DMS53 (cell line): Measurements from ENCODE around the gene ADGRA1.
A peak's percentile ranks its signal among the peaks of the same experiment; 100 is the strongest.
"Not testable (repeated sequence)": the region's sequence is repeated elsewhere in the genome, so short reads cannot be mapped to it uniquely, and the experiment has no call there.

ENCODE experiments used
- DNase-seq: peaks from one replicate; lab custom pipeline; 2025; lab: John Stamatoyannopoulos, UW

The ADGRA1 gene

GRCh38 chr10:133127291-133128125 lies 39.8 kb downstream of the ADGRA1 start:
- DNase-seq, result peak; percentile 30

DNA sequence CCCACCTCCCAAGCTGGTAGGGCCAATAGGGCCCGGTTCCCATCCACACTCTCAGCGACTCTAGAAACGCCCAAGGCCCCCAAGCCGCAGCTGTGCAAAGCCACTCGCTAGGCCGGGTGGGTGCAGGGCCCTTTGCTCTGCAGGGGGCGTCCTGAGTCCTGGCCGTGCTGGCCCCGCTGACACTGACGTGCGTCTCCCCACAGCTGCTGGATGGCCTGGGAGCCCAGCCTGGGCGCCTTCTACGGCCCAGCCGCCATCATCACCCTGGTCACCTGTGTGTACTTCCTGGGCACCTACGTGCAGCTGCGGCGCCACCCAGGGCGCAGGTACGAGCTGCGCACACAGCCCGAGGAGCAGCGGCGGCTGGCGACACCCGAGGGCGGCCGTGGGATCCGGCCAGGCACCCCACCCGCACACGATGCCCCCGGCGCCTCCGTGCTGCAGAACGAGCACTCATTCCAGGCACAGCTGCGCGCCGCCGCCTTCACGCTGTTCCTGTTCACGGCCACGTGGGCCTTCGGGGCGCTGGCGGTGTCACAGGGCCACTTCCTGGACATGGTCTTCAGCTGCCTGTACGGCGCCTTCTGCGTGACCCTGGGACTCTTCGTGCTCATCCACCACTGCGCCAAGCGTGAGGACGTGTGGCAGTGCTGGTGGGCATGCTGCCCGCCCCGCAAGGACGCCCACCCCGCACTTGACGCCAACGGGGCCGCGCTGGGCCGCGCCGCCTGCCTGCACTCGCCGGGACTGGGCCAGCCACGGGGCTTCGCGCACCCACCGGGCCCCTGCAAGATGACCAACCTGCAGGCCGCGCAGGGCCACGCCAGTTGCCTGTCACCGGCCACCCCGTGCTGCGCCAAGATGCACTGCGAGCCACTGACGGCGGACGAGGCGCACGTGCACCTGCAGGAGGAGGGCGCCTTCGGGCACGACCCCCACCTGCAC lies 40.7 kb downstream of the ADGRA1 start:
- DNase-seq, result no peak

- no peak for DNase-seq
Measured at GRCh38 chr10:133129071-133129858, 41.5 kb downstream of the ADGRA1 start.

- no peak for DNase-seq
Measured at GRCh38 chr10:133129859-133130495, 42.3 kb downstream of the ADGRA1 start.

DNA sequence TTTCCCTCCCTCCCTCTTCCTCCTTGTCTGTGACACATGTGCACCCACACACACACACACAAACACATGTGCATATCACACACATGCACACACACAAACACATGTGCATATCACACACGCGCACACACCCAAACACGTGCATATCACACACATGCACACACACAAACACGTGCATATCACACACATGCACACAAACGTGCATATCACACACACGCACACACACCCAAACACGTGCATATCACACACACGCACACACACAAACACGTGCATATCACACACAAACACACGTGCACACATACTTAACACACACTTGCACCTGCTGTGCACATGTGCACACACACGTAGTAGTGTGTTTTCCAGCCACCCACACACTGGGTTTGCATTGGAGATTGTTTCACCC lies 42.9 kb downstream of the ADGRA1 start:
- DNase-seq, result no peak

GRCh38 chr10:133131053-133131452 lies 43.3 kb downstream of the ADGRA1 start:
- DNase-seq, result no peak

DNA sequence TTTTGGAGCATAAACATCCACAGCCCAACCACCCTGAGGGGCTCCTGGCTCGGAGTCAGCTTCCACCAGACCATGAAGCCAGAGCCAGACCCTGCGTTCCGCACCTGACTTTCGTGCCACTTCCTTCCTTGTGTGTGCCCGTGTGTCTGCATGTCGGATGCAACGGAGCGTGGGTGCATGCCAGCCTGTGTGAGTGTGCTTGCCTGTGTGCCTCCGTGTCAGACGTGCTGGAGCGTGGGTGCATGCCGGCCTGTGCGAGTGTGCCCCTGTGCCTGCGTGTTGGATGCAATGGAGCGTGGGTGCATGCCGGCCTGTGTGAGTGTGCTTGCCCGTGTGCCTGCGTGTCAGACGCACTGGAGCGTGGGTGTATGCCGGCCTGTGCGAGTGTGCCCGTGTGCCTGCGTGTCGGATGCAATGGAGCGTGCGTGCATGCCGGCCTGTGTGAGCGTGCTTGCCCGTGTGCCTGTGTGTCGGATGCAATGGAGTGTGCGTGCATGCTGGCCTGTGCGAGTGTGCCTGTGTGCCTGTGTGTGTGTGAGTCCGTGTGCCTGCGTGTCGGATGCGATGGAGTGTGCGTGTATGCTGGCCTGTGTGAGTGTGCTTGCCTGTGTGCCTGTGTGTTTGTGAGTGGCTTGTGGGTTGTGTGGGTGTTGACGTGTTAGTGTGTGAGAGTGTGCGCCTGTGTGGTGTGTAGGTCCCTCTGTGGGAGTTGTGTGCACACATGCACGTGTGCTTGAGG lies 44.2 kb downstream of the ADGRA1 start:
- no peak for DNase-seq

GRCh38 chr10:133132473-133133291 lies 45.0 kb downstream of the ADGRA1 start:
- no peak for DNase-seq

DNA sequence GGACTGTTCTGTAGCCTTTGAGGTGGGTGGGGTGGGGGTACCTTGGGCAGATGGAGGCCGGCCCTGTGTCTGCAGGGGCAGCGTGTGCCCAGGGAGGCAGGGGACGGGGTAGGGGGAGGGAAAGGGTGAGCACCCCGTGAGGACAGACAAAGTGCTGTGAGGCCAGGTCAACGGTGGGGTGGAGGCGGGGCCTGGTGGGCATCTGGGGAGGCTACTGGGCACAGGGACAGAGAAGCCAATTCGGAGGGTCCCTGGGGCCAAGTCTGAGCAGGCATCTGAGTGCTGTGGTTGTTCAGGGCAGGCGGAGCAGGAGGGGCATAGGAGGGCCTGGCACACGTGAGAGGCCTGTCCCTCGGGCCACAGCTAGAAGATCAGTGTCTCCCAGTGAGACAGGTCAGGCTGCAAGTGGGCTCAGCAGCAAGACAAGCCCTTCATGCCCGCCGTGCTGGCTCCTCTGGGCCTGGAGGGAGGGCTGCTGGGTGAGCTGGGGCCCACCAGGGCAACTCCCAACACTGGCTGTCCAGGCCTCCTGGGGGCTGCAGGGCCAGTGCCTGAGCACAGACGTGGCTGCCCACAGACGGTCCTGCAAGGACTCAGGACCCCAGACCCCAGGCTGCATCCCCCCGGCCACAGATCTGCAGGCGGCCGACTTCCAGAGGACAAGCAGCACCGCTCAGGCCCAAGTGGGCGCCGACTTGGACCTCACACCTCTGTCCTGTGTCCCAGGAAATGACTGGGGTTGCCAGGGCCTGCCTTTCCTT lies 45.9 kb downstream of the ADGRA1 start:
- DNase-seq, result no peak

GRCh38 chr10:133134411-133135115 lies 46.8 kb downstream of the ADGRA1 start:
- peak; percentile 27 for DNase-seq

- peak; percentile 27 for DNase-seq
Measured at GRCh38 chr10:133135116-133135465, 47.4 kb downstream of the ADGRA1 start.

- not testable (repeated sequence) for DNase-seq
Measured at GRCh38 chr10:133137486-133138145, 49.9 kb downstream of the ADGRA1 start.

DNA sequence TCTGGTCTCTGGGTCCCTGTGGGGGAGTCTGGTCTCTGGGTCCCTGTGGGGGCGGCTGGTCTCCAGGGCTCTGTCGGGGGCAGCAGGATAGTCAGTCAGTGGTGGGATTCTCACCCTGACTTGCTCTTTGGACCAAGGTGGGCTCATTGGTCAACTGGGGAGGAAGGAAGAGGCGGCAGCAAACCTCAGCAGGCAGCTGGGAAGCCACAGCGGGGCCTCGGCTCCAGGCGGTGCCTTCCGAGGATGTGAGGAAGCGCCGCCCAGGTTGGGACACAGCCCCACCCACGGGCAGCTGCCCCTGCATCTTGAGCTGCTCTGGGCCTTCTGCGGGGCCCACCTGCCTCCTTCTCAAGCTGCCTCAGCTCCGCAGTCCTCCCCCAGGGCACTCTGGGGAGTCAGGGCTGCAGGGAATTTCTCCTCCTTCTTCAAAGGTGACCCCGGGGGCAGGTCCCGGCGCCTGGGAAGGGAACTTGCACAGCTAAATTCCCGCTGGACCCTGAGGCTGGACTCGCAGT lies 51.9 kb downstream of the ADGRA1 start:
- peak; percentile 16 for DNase-seq

GRCh38 chr10:133140417-133141143 lies 52.9 kb downstream of the ADGRA1 start:
- no peak for DNase-seq

- DNase-seq, result no peak
Measured at GRCh38 chr10:133141144-133141957, 53.6 kb downstream of the ADGRA1 start.

DNA sequence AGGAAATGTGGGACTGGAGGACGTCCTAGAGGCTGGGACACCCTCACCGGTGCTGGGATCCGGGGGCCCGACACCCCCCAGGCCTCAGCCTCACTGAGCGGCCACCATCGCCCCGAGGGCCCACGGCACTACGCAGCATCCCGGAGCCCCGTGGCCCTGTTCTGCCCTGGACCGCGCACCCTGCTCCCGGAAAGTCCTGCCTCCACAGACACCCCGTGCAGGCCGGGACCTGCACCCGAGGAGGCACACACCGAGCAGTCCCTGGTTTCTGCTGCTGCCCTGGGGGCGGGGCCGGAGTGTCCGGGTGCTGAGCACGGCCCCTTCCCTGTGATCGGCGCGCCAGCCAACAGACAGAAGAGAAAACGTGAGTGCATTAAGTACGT lies 54.2 kb downstream of the ADGRA1 start:
- DNase-seq, result no peak
